ENCODE measurements around the gene CCNY.
A peak's percentile ranks its signal among the peaks of the same experiment; 100 is the strongest.

DNA sequence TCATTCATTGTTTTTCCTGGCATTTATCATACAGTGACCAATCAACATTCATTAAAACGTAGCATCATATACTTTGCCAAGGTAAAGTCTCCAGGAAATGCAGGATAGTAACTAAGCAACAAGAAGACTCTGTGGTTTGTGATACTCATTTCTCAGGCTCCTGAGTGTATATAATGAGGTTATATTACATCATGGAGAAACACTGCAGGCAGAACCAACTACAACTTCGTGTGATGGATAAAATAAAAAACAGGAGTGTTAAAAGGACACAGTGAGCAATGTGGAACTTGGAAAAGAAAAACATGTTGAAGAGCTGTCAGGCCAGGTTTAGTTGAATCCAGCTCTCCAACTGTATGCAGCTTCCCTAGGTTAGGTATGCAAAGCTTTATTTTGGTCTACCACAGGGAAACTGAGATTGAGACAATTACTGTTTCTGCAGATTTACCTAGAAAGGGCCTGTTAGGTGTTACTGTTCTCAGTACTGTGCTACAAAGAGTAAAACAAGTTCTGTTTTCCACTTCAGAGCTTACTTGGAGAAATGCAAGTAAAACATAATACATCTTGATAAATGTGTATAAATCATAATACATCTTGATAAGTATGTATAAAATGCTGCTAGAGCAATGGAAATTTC lies 7.8 kb upstream of the CCNY start:
- TF ChIP-seq MXI1 (IDR thresholded peaks at IDR 0.05; ENCODE audit: borderline replicate concordance, low read depth, low read length) (no peak), MAZ (IDR thresholded peaks at IDR 0.05; ENCODE audit: borderline replicate concordance, low read depth, low read length) (no peak), RCOR1 (IDR thresholded peaks at IDR 0.05; ENCODE audit: insufficient replicate concordance, low read length) (no peak), RAD21 (IDR thresholded peaks at IDR 0.05; ENCODE audit: low read length) (0 out of 2 replicates have a peak, but pooled peaks have one; percentile 9), POLR2A (IDR thresholded peaks at IDR 0.05; ENCODE audit: low read depth, low read length) (no peak), SMC3 (IDR thresholded peaks at IDR 0.05; ENCODE audit: low read depth, low read length) (no peak), FOS (IDR thresholded peaks at IDR 0.05; ENCODE audit: low read depth, low read length) (no peak)
- TF ChIP-seq, protein P1, sequence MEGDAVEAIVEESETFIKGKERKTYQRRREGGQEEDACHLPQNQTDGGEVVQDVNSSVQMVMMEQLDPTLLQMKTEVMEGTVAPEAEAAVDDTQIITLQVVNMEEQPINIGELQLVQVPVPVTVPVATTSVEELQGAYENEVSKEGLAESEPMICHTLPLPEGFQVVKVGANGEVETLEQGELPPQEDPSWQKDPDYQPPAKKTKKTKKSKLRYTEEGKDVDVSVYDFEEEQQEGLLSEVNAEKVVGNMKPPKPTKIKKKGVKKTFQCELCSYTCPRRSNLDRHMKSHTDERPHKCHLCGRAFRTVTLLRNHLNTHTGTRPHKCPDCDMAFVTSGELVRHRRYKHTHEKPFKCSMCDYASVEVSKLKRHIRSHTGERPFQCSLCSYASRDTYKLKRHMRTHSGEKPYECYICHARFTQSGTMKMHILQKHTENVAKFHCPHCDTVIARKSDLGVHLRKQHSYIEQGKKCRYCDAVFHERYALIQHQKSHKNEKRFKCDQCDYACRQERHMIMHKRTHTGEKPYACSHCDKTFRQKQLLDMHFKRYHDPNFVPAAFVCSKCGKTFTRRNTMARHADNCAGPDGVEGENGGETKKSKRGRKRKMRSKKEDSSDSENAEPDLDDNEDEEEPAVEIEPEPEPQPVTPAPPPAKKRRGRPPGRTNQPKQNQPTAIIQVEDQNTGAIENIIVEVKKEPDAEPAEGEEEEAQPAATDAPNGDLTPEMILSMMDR (conservative IDR thresholded peaks at IDR 0.05; ENCODE audit: low read depth, low read length): no peak
- TF ChIP-seq, protein P2, sequence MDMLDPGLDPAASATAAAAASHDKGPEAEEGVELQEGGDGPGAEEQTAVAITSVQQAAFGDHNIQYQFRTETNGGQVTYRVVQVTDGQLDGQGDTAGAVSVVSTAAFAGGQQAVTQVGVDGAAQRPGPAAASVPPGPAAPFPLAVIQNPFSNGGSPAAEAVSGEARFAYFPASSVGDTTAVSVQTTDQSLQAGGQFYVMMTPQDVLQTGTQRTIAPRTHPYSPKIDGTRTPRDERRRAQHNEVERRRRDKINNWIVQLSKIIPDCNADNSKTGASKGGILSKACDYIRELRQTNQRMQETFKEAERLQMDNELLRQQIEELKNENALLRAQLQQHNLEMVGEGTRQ (IDR thresholded peaks at IDR 0.05; ENCODE audit: low read depth, low read length): no peak
